HG03571 (cell line): Measurements from ENCODE around the gene CD164L2.

Experiments used
- ATAC-seq: cut with Tn5 transposase; IDR thresholded peaks from one replicate; pipeline ENCODE4 v1.9.1; 2021; ENCODE audit not compliant: unreplicated experiment

The CD164L2 gene

GRCh38 chr1:27349784-27350662 lies 33.1 kb downstream of the CD164L2 start:
- no peak for ATAC-seq

DNA sequence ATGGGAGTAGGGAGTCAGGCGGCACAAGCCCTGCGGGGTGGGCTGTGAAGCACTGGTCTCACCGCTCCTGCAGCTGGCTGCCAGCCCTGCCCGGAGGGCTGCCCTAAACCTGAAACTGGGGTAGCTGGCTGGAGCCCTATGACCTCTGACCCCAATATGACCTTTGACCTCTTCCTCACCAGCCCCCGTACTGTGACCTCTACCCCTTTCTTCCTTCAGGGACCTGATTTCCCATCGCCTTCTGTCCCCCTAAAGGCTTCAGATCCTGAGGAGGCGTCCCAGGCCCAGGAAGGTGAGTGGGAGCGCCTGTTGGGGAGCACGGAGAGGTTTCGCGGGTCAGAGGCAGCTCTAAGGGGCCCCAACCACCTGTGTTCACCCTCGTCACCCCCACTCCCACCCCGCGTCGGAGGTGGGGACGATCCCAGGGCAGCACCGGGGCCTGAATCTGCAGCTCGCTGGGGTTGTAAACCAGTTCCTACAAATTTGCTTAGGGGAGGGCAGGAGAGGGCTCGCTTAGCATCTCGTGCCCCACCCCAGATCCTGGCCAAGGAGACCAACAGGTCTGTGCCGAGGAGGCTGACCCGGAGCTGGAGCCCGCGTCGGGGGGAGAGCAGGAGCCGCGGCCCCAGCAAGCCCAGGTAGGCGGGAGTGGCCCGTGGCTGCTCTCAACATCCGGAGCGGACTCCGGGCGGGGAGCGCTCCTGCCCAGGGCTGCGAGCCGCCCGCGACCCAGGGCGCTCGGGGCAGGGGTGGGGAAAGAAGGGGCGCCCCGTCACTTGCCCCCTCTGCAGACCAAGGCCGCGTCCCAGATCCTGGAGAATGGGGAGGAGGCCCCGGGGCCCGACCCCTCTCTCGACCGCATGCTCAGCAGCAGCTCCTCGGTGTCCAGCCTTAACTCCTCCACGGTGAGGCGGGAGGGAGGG lies 34.0 kb downstream of the CD164L2 start:
- no peak for ATAC-seq

GRCh38 chr1:27346991-27347624 lies 36.0 kb downstream of the CD164L2 start:
- no peak for ATAC-seq

- ATAC-seq, result no peak
Measured at GRCh38 chr1:27346357-27346756, 36.8 kb downstream of the CD164L2 start.

DNA sequence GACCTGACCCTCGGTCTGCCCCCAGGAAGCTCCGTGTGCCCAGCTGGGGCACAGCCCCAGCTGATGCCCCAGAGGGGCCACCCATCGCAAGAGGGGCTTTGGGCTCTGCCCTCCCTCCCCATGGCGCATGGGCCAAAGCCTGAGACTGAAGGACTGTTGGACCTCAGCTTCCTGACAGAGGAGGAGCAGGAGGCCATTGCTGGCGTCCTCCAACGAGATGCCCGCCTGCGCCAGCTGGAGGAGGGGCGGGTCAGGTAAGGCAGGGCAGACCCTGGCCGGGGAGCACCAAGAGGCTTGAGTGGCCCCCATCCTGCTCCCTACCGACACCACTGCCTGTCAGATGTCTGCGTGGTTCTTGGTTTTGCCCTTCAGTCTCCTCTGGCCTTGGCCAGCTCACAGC lies 37.9 kb downstream of the CD164L2 start:
- no peak for ATAC-seq

GRCh38 chr1:27343639-27344025 lies 39.5 kb downstream of the CD164L2 start:
- no peak for ATAC-seq

DNA sequence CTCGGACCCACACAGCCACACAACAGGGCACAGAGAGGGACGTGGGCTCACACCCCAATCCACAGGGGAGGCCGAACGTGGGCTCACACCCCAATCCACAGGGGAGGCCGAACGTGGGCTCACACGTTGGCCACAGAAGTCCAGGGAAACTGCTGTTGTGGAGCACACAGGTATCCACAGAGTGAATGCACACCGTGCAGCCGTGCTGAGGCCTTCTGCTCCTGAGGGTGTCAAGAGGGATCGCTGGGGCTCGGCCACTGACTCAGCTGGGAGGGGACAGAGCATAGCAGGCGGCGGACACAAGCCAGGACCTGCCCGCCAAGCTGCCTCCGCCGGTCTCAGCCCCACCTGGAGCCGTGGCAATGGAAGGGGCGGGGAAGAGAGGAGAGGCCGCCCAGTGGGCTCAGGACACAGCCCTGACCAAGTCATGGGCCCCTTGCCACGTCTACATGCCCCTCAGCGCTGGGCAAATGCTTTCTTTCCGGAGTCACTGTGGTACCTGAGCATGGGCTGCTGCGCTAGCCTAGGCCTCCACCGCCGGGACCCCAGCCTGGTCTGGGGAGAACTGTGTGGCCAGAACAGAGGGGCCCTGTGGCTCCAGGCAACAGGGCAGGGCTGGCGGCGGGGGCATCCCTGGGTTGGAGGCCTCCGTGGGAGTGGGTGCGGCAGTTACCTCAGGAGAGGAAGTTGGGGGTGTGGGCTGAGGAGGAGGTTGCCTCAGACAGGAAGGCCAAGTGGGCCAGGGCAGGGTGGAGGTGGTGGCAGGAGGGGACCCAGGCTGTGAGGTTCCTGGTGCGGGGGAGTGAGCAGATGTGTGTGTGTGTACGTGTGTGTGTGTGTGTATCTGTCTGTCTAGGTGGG lies 40.1 kb downstream of the CD164L2 start:
- no peak for ATAC-seq

DNA sequence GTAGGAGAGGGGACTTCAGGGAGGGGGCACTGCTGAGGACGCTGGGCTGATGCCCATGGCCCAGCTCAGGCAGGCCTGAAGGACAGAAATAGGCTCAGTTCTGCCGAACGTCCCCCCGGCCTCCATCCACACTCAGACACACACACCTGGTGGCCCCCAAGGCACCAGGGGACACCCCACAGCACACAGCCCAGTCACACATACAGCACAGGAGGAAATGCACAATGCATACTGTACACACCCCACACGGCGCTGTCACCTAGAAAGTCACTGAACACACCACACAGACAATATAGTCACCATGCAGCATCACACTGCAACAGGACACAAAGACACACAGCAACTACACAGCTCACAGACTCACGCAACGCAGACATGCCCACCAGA lies 40.7 kb downstream of the CD164L2 start:
- no peak for ATAC-seq

DNA sequence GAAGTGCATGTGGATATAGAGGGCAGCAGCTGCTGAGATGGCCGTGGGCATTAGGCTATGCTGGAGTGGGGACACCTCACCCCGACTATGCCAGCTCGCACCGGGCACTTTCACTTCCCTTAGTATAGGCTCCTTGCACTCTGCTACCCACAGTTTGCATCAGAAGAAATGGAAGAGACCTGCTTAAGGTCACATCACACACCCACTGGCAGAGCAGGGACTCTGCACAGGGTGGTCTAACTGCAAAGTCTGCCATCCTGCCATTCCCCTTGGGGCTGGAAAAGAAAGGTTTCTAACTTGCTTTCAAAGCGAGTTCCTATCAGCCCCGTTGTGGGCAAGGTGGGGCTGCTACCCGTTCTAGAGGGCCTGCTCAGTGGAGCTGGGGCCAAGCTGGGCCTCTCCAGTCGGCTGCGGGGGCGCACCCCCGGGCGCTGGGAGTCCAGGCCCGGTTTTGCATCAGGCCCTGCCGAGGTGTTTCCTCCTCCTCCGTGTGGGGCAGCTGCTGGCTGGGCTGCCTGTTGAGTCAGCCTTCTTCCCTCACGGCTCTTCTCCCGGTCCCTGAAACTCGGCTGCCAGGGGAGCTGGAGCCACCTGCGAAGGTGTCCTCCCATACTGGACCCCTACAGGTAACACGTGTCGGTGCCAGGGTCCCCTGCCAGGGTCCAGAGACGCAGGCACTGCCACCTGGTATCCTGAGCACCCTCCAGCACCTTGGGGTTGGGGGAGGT lies 41.4 kb downstream of the CD164L2 start, which contains the start of gene SYTL1:
Gene SYTL1, plus strand, starts transcription at position 498 of the 728 bp plus-strand sequence. CDS start 3,313 bp downstream, outside the sequence.
- ATAC-seq, result peak; percentile 46

- no peak for ATAC-seq
Measured at GRCh38 chr1:27339213-27339612, 43.9 kb downstream of the CD164L2 start.

GRCh38 chr1:27338751-27339150 lies 44.4 kb downstream of the CD164L2 start:
- no peak for ATAC-seq

- ATAC-seq, result no peak
Measured at GRCh38 chr1:27336756-27337155, 46.4 kb downstream of the CD164L2 start.

GRCh38 chr1:27335506-27336422 lies 47.4 kb downstream of the CD164L2 start:
- no peak for ATAC-seq

DNA sequence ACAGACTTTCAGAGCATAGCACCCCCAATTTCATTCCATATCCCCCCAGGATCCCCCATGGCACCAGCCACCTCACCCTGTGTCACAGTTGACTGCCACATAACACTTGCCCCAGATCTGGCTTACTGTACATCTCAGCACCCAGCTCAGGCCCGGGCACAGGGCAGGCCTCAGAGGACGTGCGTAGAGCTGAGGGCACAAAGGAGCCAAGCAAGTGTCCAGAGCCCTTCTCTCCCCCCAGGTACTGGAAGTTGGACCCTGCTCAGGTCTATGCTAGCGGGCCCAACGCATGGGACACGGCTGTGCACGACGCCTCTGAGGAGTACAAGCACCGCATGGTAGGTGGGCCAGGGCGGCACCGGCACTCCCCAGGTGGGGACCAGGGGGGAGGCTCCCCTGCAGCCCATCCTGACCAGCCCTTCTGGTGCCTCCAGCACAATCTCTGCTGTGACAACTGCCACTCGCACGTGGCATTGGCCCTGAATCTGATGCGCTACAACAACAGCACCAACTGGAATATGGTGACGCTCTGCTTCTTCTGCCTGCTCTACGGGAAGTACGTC lies 49.3 kb downstream of the CD164L2 start:
- no peak for ATAC-seq

- ATAC-seq, result no peak
Measured at GRCh38 chr1:27332536-27333281, 50.4 kb downstream of the CD164L2 start.

- no peak for ATAC-seq
Measured at GRCh38 chr1:27331922-27332321, 51.2 kb downstream of the CD164L2 start.

DNA sequence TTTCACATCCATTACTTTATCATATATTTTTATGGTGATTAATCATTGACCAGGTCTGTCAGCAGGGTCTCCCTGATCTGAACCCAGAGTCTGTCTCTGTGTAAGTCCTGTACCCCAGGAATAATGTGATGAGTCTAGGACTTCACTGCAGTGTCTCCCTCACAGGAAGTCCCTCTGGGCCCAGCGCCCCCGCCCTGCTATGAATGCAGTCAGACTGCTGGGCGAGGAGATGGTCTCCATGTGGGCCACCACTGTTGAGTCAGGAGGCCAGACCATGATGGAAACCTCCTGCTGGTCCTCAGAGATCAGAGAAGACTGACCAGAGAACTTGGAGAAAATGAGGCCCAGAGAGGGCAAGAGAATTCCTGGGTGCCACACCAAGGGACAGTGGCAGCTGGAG lies 51.7 kb downstream of the CD164L2 start:
- no peak for ATAC-seq

DNA sequence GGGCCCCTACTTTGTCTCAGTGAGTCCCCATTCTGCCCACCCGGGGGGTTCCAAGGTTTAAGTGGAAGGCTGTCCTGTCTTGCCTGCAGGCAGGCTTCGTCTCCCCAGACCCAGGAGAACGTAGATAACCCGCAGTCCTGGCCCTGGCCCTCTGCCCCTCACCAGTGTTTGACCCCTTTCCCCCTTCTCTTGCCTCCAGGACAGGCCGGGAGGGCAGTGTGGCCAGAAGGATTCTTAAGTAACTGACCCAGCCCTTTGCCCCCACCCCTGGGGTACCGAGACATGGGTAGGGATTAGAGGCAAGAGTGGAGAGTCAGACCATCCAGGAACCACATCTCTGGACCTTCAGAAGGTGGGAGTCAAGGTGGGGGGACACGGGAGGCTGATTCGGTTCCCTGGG lies 52.3 kb downstream of the CD164L2 start:
- no peak for ATAC-seq
